C4-2B (cell line): Measurements from ENCODE around the gene TSPAN15.

ENCODE experiments used
- H3K27ac ChIP-seq: fragments of 450-650 bp; 2 replicates; pipeline ENCODE4 v1.5.1; 2017
- ZFX ChIP-seq: fragments of 450-650 bp; IDR thresholded peaks from 2 replicates; pipeline ENCODE4 v1.6.1; 2017
- TF ChIP-seq, protein P1 (sequence below): fragments of 450-650 bp; conservative IDR thresholded peaks from 2 replicates; pipeline ENCODE4 v1.5.1; 2017; ENCODE audit warnings: mild to moderate bottlenecking

The TSPAN15 gene

DNA sequence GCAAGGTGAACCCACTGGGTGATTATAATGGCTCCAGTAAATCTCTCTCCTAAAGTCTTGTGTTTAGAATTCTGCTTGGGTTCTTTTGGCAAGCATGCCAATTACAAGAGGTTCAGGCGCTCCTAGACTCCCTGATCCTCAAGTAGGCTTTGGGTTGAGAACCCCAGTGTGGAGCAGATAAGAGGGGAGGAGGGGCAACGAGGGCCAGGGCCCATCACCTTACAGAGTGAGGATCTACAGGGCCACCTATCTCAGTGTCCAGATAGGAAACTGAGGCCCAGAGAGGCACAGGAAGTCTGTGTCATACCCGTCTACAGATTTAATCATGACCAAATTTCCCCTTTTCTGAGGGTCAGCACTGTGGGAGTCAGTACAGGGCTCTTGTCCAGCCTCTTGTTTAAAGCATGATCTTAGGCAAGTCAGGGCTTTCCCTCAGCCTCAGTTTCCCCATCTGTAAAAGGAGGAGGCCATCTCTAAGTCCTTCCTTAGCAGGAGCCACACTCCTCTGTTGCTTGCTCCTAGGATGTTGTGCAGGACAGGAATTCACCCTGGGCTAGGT lies 39.0 kb upstream of the TSPAN15 start:
- TF ChIP-seq ZFX: no peak
- TF ChIP-seq, protein P1, sequence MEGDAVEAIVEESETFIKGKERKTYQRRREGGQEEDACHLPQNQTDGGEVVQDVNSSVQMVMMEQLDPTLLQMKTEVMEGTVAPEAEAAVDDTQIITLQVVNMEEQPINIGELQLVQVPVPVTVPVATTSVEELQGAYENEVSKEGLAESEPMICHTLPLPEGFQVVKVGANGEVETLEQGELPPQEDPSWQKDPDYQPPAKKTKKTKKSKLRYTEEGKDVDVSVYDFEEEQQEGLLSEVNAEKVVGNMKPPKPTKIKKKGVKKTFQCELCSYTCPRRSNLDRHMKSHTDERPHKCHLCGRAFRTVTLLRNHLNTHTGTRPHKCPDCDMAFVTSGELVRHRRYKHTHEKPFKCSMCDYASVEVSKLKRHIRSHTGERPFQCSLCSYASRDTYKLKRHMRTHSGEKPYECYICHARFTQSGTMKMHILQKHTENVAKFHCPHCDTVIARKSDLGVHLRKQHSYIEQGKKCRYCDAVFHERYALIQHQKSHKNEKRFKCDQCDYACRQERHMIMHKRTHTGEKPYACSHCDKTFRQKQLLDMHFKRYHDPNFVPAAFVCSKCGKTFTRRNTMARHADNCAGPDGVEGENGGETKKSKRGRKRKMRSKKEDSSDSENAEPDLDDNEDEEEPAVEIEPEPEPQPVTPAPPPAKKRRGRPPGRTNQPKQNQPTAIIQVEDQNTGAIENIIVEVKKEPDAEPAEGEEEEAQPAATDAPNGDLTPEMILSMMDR: no peak
- H3K27ac ChIP-seq: no peak overlapping the region

DNA sequence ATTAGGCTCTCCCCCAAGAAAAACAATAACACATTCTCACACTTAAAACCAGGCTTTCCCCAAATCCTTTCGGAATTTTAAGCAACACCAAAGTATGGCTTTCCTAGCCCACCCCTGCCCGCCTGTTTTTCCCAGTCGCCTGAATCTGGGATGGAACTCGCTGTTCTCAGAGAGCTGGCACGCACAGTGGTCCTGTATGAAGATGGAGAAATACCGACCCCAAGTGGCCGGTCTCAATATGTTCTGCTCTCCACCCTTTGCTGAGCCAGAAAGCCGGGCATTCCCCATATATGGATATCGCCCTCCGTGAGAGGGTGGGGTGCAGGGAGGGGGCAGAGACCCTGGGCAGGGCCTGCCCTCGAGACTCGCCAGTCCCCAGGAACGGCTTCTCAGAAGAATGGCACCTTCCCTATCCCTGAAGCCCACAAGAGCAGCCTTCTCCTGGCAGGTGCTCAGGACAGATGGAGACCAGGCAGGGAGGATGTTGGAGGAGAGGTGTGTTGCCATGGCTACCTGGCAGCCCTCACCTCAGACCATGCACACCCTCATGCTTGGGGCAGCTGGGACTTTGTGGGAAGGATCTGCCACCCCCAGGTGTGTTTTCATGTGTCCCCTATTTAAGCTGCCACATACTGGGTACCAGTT lies 37.9 kb upstream of the TSPAN15 start:
- TF ChIP-seq, protein P1: no peak; the same call in 1 of the 2 replicates
- no peak for TF ChIP-seq ZFX

DNA sequence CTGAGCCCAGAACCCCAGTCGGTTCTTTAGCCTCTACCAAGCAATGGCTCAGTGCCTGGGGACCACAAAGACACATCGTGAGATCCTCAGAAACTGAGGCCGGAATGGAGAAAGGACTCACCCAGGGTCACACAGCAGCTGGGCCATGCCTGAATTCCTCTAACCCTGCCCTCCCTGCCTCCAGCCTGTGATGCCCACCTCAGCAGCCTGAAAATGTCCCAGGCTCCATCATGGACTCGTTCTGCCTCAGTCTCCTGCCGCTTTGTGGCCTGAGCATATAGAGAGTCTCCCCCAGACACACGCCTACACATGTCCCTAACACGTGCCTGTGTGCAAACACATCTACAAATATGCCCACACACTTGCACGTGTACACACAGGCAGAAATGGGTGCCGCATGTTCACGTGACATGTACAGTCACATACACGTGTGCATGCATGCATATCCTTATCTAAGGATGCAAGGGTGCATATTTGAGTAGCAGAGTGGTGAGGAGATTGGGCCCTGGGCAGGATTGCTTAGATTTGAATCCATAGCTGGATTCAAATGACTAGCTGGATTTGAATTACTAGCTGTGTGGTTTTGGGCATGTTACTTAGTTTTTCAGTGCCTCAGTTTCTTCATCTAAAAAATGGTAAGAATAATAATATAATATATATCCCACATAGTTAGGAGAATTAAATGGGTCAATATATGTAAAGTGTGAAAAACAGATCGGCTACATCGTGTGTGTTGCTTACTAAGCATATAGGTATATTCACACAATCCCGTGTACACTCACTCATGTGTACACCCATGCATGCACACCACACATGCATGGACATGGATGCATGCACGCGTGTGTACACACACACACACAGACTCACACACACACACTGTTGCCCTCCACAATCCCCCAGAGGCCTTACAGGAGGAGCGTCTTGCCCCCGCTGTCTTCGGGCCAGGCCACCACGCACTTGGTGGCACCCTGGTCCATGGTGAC lies 36.9 kb upstream of the TSPAN15 start:
- no peak overlapping the region for H3K27ac ChIP-seq
- TF ChIP-seq, protein P1: no peak
- TF ChIP-seq ZFX: no peak

More for the DNA sequence above, 37.9 kb upstream of the TSPAN15 start:
- H3K27ac ChIP-seq: no peak overlapping the region

DNA sequence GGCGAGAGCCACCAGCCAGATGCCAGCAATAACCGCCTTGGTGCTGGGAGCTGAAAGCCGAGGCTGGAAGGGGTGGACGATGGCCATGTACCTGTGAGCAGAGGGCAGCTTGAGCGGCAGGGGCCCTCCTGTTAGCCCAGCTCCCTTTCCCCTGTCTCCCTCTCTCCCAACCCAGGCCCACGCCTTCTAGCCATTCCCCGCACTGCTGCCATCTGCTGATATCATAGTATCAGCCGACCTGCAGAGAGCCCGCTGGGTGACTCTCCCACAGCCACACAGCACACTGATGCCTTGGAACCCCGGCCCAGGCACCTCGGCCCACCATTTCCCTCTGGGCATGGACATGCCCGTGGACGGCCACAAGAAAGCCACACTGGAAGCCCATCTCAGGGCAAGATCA lies 36.2 kb upstream of the TSPAN15 start:
- H3K27ac ChIP-seq: no peak overlapping the region
- TF ChIP-seq ZFX: no peak
- TF ChIP-seq, protein P1: no peak

DNA sequence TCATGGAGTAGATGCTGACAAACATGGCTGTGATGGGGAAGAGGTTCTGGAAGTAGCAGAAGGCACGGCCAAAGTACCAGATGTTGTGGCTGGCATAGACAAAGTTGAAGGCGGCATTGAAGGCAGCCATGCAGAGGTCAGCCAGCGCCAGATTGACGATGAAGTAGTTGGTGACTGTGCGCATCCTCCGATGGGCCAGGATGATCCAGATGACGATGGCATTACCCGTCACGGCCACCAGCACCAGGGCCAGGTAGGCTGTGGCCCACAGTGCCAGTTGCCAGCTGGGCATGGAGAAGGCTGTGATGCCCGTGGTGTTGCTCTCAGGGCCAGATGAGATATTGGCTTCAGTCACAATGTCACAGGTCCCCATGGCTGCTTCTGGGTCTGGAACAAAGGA lies 35.3 kb upstream of the TSPAN15 start:
- TF ChIP-seq, protein P1: no peak
- TF ChIP-seq ZFX: no peak
- no peak overlapping the region for H3K27ac ChIP-seq

DNA sequence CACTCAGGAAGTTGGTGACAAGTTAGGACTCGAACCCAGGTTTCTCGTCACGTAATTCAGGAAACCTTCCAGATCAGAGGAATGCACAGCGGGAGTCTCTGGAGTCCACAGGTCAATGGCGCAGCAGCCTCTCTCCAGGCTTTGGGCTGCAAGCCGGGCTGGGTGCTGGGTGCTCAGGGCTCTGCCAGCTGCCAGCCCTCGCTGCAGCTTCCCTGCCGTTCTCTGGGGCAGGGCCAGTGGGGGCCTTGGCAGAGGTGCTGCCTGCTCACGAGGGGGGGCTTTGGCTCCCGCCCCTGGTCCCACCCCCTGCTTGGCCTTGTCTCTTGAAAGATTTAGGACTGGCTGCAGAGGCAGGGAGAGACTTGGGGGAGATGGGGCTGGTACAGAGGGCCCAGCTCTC lies 34.6 kb upstream of the TSPAN15 start, which contains the start of gene TACR2:
Gene TACR2, minus strand, starts transcription at position 224 of the 400 bp plus-strand sequence. CDS start 595 bp downstream, outside the sequence.
- TF ChIP-seq, protein P1: no peak
- TF ChIP-seq ZFX: no peak
- no peak within 1 kb of the TSS for H3K27ac ChIP-seq
